ENCODE results near the gene LANCL2.

DNA sequence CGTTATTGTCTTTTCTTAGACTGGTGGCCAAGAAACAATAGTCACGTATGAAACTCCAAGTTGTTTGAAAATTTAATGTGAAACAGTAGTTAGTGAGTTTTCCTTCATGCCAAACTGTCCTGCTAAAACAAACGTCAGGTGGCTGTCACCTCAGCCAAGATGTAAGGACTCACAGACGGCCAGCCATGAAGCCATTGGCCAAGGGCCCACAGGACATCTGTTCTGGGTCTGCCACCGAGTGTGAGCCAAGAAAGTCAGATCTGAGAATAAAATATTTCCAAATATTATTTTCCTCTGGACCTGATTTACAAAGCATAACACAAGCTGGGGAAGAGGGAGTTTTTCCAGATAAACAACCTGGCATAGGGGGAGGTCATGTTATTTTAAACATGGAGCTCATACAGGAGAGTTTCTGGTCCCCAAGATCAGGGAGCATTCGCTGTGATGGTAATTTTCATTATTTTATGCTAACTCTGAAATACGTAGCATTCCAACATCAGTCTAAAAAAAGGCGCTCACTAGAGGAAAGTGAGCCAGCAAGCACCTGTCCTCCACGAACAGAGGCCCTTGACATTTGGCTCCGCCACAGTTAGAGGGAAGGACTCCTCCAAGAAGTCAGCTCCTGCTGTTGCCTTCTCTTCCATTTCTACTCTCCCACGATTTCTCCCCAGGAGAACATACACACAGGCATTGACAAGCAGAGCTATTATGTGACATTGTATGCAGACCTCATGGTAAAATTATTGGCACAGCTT lies 38.9 kb upstream of the LANCL2 start:
- TF ChIP-seq SPI1 (IDR thresholded peaks at IDR 0.05; ENCODE audit: low read depth, low read length): no peak
- TF ChIP-seq POLR2A (IDR thresholded peaks at IDR 0.05; ENCODE audit: low read depth, low read length): no peak
- TF ChIP-seq TAF1 (IDR thresholded peaks at IDR 0.05; ENCODE audit: low read depth, low read length): no peak
- TF ChIP-seq POLR2AphosphoS5 (IDR thresholded peaks at IDR 0.05; ENCODE audit: low read depth, low read length): no peak
- TF ChIP-seq POU2F2 (IDR thresholded peaks at IDR 0.05; ENCODE audit: low read depth, low read length): no peak
- no peak for TF ChIP-seq PAX5 (IDR thresholded peaks at IDR 0.05; ENCODE audit: insufficient read depth, low read length, severe bottlenecking)
